ENCODE measurements around the gene NALF2. TPM values are rescaled to one million over a fixed set of nuclear protein-coding genes. Genes with fewer than 3 reads are reported as not detected.

NALF2 gene
- total RNA-seq, 4 donors from 2014 or later, result 0.28 to 0.40 (median 0.35) TPM; not detected in 1

DNA sequence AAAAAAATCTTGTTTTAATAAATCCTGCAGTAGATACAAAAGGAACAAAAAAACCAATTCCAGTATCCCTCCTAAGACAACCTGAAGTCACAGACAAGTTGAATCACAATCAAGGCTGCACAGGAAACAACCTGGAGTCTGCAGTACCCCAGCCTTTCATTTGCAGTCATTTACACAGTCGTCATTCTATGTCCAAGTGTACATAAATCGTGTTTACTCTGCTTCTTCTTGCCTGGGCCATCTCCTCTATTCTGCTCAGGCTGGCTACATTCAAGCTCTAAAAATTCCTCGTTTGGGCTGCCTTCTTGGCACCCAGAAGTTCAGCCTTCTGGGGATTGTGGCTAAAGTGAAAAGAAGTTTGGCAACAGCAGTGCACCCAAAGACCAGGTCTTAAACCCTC lies 37.8 kb downstream of the NALF2 start:
- no peak for DNase-seq
- Histone ChIP-seq H3K27me3 (no peaks in the 10 kb centered on the region), H3K36me3 (no peaks in the 10 kb centered on the region), H3K9me3 (no peaks in the 10 kb centered on the region), H3K27ac (no peak overlapping the region), H3K4me1 (no peaks in the 10 kb centered on the region), H3K4me3 (no peak overlapping the region)
- no peak for TF ChIP-seq POLR2A (IDR thresholded peaks at IDR 0.05)
- TF ChIP-seq, protein P1, sequence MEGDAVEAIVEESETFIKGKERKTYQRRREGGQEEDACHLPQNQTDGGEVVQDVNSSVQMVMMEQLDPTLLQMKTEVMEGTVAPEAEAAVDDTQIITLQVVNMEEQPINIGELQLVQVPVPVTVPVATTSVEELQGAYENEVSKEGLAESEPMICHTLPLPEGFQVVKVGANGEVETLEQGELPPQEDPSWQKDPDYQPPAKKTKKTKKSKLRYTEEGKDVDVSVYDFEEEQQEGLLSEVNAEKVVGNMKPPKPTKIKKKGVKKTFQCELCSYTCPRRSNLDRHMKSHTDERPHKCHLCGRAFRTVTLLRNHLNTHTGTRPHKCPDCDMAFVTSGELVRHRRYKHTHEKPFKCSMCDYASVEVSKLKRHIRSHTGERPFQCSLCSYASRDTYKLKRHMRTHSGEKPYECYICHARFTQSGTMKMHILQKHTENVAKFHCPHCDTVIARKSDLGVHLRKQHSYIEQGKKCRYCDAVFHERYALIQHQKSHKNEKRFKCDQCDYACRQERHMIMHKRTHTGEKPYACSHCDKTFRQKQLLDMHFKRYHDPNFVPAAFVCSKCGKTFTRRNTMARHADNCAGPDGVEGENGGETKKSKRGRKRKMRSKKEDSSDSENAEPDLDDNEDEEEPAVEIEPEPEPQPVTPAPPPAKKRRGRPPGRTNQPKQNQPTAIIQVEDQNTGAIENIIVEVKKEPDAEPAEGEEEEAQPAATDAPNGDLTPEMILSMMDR (IDR thresholded peaks at IDR 0.05), result no peak

DNA sequence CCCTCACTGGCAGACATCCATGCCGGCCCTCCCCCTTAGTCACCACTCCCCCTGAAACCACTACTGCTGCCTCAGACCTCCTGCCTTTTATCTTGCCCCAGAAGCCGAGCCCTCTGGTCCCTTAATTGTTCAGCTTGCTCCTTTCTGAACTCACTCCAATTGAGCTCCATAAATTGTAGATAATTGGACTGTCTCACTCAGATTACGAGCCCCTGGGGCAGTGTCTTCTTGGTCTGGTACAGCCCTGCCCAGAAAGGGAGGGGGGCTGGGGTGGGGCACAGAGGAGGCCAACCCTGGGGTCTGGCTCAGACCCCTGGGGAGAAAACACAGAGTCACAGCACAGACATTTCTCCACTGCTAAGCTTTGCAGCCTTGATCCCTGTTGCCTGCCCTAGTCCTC lies 39.4 kb downstream of the NALF2 start:
- H3K27me3 ChIP-seq, result no peaks in the 10 kb centered on the region
- no peaks in the 10 kb centered on the region for H3K4me1 ChIP-seq
- no peak overlapping the region for H3K4me3 ChIP-seq

DNA sequence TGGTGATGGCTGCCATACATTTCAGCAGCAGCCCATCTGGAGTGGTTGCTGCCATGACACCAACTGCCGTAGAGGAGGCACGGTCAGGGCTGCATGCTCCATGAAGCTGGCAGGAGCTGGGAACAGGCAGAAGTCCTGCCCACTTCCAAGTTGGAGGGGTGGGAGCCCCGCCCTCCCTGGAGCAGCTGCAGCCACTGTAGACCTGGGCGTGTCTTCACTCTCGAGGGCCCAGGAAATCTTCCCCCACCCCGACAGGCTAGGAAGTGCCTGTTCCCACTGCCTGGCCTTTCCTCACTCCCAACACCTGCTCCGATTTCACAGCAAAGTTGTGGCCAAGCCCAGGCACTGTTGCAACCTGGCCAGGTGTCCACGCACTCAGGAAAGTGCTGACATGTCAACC lies 42.3 kb downstream of the NALF2 start:
- no peaks in the 10 kb centered on the region for H3K36me3 ChIP-seq
- no peaks in the 10 kb centered on the region for H3K27me3 ChIP-seq
- H3K4me1 ChIP-seq, result no peaks in the 10 kb centered on the region
- no peak for DNase-seq
- no peak overlapping the region for H3K4me3 ChIP-seq
- H3K27ac ChIP-seq, result no peak overlapping the region
- TF ChIP-seq, protein P1 (IDR thresholded peaks at IDR 0.05), result no peak
- TF ChIP-seq POLR2A (IDR thresholded peaks at IDR 0.05), result no peak
- no peaks in the 10 kb centered on the region for H3K9me3 ChIP-seq

More for the DNA sequence above, 39.4 kb downstream of the NALF2 start:
- Histone ChIP-seq H3K27ac (no peak overlapping the region), H3K36me3 (no peaks in the 10 kb centered on the region), H3K9me3 (no peaks in the 10 kb centered on the region)
- DNase-seq, result no peak
- TF ChIP-seq POLR2A (IDR thresholded peaks at IDR 0.05), result no peak
- TF ChIP-seq, protein P1 (IDR thresholded peaks at IDR 0.05), result no peak

DNA sequence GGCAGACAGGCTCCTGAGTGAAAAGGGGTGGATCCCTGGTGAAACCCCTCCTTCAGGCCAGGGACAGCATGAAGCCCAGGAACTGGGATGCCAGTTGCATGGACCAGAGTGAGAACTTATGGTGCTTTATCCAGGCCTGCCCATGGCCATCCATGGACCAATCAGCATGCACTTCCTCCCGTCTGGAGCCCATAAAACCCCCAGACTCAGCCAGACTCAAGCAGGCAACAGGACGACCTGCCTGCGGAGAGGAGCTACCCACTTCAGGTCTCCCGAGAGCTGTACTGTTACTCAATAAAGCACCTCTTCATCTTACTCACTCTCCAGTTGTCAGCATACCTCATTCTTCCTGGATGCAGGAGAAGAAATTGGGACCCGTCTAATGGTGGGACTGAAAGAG lies 42.9 kb downstream of the NALF2 start:
- Histone ChIP-seq H3K4me3 (no peak overlapping the region), H3K4me1 (no peaks in the 10 kb centered on the region), H3K36me3 (no peaks in the 10 kb centered on the region), H3K9me3 (no peaks in the 10 kb centered on the region), H3K27me3 (no peaks in the 10 kb centered on the region), H3K27ac (no peak overlapping the region)
- TF ChIP-seq, protein P1 (IDR thresholded peaks at IDR 0.05), result no peak
- no peak for TF ChIP-seq POLR2A (IDR thresholded peaks at IDR 0.05)
- DNase-seq, result no peak

DNA sequence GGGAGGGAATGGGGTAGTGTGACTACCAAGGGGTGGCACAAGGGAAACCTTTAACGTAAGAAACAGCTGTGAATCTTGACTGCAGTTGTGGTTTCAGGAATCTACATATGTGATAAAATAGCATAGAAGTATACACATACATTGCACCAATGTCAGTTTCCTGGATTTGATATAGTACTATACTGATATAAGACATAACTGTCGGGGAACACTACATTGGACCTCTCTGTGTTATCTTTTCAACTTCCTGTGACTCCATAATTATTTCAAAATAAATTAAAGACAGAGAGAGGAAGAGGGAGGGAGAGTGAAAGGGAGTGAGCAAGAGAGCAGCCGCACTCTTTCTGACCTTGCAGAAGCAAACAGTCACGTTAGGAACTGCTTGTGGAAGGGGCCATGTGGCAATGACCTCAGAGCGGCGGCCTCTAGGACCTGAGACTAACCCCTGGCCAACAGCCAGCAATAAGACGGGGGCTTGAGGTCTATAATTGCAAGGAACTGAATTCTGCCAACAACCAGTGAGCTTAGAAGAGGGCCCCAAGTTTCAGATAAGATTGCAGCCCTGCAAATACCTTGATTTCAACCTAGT lies 47.4 kb downstream of the NALF2 start:
- H3K27ac ChIP-seq, result no peak overlapping the region

More for the DNA sequence above, 47.4 kb downstream of the NALF2 start:
- Histone ChIP-seq H3K4me1 (no peaks in the 10 kb centered on the region), H3K36me3 (no peaks in the 10 kb centered on the region), H3K9me3 (no peaks in the 10 kb centered on the region), H3K27me3 (no peaks in the 10 kb centered on the region), H3K4me3 (no peak overlapping the region)
- no peak for DNase-seq
- TF ChIP-seq, protein P1 (IDR thresholded peaks at IDR 0.05), result no peak
- TF ChIP-seq POLR2A (IDR thresholded peaks at IDR 0.05), result no peak
